HG02973 (cell line): ENCODE data around the gene NXNL1.
"Not testable (repeated sequence)": the region's sequence is repeated elsewhere in the genome, so short reads cannot be mapped to it uniquely, and the experiment has no call there.

Experiments
- ATAC-seq: cut with Tn5 transposase; IDR thresholded peaks from one replicate; pipeline ENCODE4 v1.9.1; 2021; ENCODE audit warnings: moderate library complexity; ENCODE audit not compliant: unreplicated experiment

The NXNL1 gene, protein sequence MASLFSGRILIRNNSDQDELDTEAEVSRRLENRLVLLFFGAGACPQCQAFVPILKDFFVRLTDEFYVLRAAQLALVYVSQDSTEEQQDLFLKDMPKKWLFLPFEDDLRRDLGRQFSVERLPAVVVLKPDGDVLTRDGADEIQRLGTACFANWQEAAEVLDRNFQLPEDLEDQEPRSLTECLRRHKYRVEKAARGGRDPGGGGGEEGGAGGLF

DNA sequence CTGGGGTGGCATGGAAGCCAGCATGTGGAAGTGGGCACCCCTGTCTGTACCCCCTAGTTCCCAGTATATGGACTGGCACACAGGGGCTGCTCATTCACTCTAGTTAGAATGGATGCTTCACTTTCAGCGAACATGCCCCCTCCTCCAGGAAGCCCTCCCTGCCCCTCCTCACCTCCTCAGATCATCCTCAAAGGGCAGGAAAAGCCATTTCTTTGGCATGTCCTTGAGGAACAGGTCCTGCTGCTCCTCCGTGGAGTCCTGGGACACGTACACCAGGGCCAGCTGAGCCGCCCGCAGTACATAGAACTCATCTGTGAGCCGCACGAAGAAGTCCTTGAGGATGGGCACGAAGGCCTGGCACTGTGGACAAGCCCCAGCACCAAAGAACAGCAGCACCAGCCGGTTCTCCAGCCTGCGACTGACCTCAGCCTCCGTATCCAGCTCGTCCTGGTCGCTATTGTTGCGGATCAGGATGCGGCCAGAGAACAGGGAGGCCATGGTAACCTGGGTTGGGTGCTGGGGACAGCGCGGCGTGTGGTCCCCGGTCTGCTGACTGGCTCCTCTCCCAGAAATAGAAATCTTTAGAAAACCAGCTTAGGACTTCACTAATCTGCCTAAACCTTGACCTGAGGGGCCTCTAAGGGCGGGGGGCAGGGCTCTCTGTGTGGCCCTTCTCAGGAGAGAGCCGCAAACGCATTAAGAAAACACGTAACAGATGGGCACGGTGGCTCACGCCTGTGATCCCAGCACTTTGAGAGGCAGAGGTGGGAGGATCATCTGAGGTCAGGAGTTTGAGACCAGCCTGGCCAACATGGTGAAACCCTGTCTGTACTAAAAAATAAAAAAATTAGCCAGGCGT, at the start of gene NXNL1:
NXNL1 (minus strand) TSS at position 555 of the 859 bp plus-strand sequence; CDS start at position 498, 57 bp downstream.
- no peak for ATAC-seq

DNA sequence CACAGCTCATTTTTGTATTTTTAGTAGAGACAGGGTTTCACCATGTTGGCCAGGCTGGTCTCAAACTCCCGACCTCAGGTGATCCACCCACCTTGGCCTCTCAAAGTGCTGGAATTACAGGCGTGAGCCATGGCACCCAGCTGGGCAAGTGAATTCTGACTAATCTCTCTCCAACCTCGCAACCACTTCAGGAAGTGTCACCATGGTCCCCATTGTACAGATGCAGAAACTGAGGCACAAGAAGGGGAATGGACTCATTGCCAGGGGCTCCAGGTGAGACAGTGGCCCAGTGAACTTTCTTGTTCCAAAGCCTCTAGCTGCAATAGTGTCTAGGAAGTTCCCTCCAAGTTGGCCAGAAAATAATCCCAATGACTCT, 47.8 kb upstream of the NXNL1 start:
- not testable (repeated sequence) for ATAC-seq

DNA sequence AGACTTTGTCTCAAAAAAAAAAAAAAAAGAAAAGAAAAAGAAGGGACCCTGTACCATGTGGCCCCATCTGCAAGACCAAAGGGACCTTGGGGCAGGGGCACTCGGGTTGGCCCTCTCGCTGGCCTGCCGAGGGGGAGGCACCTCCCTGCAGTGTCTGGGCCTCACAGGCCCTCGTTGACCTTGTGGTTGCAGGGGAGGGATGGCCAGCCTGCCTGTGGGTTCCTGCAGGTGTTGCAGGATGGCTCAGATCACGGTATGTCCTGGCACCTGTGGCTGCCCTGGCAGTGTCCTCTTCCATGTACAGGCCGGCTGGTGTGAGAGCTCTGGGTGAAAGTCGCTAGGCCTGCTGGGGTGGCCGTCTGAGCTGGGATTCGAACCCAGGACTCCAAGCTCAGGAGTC, 46.0 kb upstream of the NXNL1 start:
- no peak for ATAC-seq

DNA sequence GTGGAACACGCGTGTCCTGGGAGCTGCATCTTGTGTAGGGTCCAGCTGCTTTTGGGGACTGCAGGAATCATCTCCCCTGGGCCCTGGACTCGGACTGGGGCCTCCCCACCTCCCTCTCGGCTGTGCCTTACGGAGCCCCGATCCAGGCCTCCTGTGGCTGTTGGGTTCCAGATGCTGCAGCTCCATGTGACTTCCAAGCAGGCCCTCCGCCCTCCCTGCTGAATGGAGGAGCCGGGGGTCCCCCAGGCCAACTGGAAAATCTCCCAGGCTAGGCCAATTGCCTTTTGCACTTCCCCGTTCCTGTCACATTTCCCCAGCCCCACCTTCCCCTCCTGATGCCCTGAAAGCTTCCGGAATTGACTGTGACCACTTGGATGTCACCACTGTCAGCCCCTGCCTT, 44.5 kb upstream of the NXNL1 start:
- ATAC-seq, result no peak

DNA sequence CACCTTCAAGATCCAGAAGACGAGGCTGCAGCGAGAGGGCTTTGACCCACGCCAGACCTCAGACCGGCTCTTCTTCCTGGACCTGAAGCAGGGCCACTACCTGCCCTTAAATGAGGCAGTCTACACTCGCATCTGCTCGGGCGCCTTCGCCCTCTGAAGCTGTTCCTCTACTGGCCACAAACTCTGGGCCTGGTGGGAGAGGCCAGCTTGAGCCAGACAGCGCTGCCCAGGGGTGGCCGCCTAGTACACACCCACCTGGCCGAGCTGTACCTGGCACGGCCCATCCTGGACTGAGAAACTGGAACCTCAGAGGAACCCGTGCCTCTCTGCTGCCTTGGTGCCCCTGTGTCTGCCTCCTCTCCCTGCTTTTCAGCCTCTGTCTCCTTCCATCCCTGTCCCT, 43.7 kb upstream of the NXNL1 start:
- ATAC-seq, result no peak

DNA sequence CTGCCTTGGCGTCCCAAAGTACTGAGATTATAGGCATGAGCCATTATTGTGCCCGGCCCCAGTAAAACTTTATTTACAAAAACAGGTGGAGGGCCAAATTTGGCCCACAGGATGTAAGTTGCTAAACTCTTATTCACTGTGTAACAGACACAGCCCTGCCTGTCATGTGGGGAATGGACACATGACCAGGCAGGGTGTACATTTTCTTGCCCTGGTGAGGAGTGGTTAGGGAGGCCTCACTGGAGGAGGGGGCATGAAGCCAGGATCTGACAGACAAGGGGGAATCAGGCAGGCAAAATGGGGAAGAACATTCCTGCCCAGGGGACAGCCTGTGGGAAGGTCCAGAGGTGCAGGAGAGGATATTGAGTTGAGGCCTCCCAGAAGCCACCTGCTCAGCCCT, 43.3 kb upstream of the NXNL1 start:
- ATAC-seq, result no peak

DNA sequence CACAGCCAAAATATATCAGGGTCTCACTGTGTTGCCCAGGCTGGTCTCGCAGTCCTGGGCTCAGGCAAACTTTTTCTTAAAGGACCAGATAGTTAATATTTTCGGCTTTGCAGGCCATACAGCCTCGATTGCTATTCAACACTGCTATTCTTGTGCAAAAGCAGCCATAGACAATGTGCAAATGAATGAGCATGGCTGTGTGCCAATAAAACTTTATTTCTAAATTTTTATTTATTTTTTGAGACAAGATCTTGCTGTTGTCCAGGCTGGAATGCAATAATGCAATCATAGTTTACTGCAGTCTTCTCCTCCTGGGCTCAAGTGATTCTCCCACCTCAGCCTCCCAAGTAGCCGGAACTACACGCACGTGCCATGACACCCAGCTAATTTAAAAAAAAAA, 42.5 kb upstream of the NXNL1 start:
- no peak for ATAC-seq

DNA sequence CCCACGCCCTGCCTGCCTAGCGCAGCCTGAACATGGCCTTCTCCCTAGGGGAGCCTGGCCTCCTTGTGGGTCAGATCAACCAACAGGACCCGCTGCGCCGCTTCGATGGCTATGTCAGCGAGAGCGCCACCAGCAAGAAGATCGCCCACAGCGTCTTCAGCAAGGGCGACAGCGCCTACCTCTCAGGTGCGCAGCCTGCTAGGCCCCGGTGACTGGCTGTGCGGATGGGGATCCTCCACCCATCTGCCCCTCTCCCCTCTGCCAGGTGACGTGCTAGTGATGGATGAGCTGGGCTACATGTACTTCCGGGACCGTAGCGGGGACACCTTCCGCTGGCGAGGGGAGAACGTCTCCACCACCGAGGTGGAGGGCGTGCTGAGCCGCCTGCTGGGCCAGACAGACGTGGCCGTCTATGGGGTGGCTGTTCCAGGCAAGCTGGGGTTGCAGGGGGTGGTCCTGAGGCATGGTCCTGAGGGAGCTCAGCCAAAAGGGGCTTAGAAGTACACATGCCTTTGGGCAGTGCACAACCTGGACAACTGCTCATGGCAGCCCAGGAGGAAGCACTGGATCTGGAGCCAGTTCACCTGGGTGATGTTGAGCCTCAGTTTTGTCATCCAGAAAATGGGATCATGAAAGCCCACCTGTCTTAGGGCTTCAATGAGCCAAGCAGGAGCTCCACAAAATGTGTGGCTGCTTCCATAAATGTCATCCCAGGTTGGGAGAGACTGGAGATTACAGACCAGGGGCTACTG, 39.9 kb upstream of the NXNL1 start:
- ATAC-seq, result no peak

DNA sequence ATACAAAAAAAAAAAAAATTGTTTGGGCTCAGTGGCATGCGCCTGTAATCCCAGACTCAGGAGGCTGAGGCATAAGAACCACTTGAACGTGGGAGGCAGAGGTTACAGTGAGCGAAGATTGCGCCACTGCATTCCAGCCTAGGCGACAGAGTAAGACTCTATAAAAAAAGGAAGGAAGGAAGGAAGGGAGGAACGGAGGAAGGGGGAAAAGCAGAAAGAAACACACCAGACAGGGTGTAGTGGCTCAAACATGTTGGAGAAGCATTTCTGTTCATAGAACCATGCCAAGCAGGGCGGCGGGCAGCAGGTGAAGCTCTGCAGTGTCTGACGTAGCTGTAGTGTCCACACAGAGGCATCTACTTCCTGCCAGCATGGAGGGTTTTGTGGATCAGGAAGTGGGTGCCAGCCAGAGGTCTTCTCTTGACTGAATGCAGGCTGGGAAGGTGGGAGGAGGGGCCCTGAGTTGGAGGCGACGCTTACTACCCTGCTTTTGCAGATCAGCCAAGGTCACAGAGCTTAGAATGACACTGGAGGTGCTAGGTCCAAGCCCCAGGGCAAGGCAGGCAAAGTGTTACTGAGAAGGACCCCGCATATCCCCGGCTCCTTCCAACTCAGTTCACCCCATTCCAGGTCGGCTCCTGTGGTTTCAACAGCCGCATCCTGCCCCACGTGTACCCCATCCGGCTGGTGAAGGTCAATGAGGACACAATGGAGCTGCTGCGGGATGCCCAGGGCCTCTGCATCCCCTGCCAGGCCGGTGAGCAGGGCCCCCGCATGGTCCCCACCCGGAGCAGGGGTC, 39.1 kb upstream of the NXNL1 start:
- no peak for ATAC-seq

DNA sequence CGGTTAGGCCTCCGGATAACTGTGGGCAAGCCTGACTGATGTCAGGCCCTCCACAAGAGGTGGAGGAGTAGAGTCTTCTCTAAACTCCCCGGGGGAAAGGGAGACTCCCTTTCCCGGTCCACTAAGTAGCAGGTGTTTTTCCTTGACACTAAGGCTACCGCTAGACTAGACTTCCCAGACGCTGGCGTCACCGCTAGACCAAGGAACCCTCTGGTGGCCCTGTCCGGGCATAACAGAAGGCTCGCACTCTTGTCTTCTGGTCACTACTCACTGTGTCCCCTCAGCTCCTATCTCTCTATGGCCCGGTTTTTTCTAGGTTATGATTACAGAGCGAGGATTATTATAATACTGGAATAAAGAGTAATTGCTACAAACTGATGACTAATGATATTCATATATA, 38.3 kb upstream of the NXNL1 start:
- not testable (repeated sequence) for ATAC-seq

DNA sequence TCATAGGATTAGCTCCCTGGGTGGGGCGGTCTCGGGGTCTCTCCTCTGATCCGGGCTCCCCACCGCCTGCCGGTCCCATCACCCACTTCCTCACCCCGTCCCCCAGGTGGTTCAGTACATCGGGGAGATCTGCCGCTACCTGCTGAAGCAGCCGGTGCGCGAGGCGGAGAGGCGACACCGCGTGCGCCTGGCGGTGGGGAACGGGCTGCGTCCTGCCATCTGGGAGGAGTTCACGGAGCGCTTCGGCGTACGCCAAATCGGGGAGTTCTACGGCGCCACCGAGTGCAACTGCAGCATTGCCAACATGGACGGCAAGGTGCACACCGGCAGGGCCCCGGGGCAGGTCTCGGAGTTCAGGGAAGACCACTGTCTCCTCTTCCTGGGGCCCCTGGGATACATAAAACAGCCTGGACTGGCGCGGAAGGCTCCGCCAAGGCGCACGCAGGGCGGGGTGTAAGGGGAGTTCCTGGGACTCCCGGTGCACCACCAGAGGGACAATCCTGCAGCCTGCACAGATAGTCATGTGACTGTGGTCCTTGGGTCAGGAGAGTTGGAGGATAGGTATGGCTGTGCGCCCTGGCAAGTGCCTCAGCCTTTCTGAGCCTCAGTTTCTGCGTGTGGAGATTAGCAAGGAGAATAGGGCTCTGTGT, 36.5 kb upstream of the NXNL1 start:
- ATAC-seq, result no peak

DNA sequence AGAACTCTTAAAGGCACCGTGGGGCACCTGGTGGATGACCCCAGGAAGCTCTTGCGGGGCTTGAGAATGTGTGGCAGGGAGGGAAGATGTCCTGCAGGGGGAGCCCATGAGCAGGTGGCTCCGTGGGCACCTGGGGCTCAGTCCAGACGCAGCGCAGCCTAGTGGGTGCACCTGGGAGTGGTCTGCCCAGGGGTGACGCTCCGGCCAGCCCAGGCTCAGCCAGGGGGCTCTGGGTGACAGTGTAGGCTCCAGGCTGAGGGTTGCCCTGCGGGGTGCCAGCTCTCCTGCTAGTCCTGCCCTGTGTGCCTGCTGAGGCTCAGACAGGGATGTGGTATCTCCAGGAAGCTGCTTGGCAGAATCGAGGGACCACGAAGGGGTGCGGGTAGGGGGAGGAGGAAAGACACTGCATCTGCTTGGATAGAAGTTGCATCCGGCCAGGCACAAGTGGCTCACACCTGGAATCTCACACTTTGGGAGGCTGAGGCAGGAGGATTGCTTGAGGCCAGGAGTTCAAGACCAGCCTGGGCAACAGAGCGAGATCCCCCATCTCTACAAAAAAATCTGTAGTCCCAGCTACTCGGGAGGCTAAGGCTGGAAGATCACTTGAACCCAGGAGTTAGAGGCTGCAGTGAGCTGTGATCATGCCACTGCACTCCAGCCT, 35.7 kb upstream of the NXNL1 start:
- peak; percentile 62 for ATAC-seq

DNA sequence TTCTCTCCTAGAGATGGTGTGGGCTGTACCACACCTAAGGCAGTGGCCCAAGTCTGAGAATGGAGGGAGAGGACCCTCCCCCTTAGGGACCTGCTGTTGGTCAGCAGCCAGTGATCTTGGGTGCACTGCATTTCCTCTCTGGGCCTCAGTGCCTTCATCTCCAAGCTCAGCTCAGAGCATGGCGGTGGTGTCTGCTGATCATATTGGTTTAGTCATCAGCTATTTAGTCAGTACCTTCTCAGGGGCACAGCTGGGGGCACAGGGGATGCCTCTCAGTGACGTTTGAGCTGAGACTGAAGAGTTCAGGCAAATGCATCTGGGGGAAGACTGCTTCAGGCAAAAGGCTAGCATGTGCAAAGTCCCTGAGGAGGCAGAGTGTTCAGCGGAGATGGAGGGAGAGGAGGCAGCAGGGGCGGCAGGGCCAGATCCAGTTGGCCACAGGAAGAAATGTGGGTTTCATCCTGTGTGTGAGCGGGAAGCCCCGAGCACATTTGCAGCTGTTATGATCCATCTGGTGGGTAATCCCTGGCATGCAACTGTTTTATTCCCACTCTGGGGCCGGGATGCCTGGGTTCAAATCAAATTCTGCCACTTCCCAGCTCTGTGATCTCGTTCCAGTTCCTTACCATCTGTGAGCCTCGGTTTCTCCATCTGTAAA, 35.0 kb upstream of the NXNL1 start:
- no peak for ATAC-seq

DNA sequence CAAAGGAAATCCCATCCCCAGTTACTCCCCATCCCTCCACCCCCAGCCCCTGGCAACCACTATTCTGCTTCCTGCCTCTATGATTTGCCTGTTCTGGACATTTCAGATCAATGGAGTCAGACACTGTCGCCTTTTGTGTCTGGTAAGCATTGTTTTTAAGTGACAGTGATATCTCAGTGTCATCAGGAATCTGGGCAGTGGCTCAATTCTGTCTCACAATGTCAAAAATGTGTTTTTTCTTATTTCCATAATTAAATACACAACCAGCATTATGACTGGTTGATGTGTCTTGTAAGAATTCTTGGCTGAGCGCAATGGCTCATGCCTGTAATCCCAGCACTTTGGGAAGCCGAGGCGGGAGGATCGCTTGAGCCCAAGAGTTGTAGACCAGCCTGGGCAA, 30.6 kb upstream of the NXNL1 start:
- no peak for ATAC-seq

DNA sequence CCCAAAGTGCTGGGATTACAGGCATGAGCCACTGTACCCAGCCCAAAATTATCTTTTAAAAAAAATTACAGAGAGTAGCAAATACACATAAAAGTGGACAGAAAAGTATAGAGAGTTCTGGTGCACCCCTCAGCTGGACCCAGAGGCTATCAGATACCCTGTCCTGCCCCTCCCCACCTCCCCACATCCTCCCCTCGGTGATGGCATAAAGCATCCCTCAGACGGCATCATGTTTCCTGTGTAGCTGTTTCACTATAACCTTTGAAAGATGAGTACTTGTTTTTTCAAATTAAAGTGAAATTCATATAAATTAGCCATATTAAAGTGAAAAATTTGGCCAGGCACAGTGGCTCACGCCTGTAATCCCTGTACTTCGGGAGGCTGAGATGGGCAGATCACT, 29.7 kb upstream of the NXNL1 start:
- ATAC-seq, result no peak

DNA sequence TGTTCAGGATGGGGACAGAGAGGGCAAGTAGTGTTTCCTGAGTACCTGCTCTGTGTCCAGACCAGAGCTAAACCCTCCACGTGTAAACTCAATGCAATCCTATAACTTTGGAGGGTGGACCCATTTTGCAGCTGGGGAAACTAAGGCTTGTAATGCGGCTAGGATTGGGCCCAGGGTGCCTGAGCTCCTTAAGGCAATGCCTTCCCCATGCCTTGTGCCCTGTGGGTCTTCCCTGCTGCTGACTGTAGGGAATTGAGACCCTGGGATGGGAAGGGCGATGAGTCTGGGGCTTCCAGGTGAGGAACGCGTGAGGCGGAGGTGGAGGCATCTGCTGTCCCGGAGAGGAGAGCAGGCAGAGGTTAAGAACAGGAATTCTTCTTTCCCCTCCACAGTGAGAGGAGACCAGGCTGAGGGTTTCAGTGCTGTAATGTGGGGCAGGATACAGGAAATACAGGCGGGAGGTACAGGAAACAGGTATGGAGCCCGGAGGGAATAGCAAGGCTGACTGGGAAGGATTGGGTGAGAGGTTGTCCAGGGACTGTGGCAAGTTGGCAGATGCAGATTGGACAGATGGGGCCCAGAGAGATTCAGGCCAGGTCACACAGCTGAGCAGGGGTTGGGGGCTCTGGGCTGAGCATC, 28.8 kb upstream of the NXNL1 start:
- no peak for ATAC-seq

DNA sequence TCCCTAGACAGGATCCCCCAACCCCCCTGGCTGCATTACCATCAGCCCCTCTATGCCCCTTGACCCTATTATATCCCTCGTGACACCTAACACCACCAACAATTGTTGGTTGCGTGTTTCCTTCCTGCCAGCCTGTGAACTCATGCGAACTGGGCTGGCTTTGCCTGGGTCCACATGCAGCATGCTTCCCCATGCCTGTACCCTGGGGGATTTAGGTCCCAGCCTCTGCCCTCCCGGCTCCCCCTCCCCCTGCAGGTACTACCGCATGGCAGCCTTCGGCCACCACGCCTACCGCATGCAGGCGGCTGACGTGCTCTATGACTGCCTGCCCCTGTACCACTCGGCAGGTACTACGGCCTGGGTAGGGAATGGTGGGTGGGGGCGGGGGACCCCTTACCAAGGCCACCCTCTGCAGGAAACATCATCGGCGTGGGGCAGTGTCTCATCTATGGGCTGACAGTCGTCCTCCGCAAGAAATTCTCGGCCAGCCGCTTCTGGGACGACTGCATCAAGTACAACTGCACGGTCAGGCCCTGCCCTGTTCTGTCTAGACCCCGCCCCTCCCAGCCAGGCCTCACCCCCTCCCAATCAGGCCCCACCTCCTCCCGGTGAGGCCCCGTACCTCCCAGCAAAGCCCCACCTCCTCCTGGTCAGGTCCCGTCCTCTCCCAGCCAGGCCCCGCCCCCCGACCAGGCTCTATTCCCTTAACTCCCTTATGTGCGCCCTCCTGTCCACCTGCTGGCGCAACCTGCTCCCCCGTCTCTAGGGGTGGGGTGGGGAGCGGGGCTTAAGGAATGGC, 28.1 kb upstream of the NXNL1 start:
- no peak for ATAC-seq
